ENCODE data around the gene NR0B1.

GRCh38 chrX:30317308-30317707, 8.1 kb upstream of the NR0B1 start:
- TF ChIP-seq GATA3 (IDR thresholded peaks at IDR 0.05; ENCODE audit: low read depth, low read length) (no peak), GATA2 (IDR thresholded peaks at IDR 0.05; ENCODE audit: low read depth, low read length) (no peak)
